Neural progenitor cell (in vitro differentiated cells): Measurements from ENCODE around the gene SLC36A1. TPM values are rescaled to one million over a fixed set of nuclear protein-coding genes. Genes with fewer than 3 reads are reported as not detected.

Experiments used
- DNase-seq: peaks from one replicate; pipeline ENCODE4 v3.0.0-alpha.2; 2016; ENCODE audit warnings: low spot score
- H2AFZ ChIP-seq: fragments of 200-600 bp; sonication (generic); replicated peaks from 2 replicates; pipeline ENCODE4 v1.6.1; 2016; ENCODE audit warnings: antibody characterized with exemption
- H3F3A ChIP-seq: fragments of 200-600 bp; sonication (generic); 2 replicates; pipeline ENCODE4 v1.6.1; 2016; ENCODE audit warnings: antibody characterized with exemption, low read depth
- H3K27ac ChIP-seq: fragments of 200-600 bp; sonication (generic); 2 replicates; pipeline ENCODE4 v1.5.1; 2016; ENCODE audit warnings: mild to moderate bottlenecking
- H3K27me3 ChIP-seq: fragments of 200-600 bp; sonication (generic); 2 replicates; pipeline ENCODE4 v1.6.1; 2016; ENCODE audit warnings: mild to moderate bottlenecking, moderate library complexity
- H3K36me3 ChIP-seq: fragments of 200-600 bp; sonication (generic); 2 replicates; pipeline ENCODE4 v1.5.1; 2016
- H3K4me1 ChIP-seq: fragments of 200-600 bp; sonication (generic); 2 replicates; pipeline ENCODE4 v1.6.1; 2016; ENCODE audit warnings: mixed run types
- H3K4me2 ChIP-seq: fragments of 200-600 bp; sonication (generic); 2 replicates; pipeline ENCODE4 v1.6.1; 2016
- H3K4me3 ChIP-seq: fragments of 200-600 bp; sonication (generic); 2 replicates; pipeline ENCODE4 v1.5.1; 2016
- H3K79me2 ChIP-seq: fragments of 200-600 bp; sonication (generic); 2 replicates; pipeline ENCODE4 v1.6.1; 2016; ENCODE audit warnings: low read depth
- H3K9ac ChIP-seq: fragments of 200-600 bp; sonication (generic); 2 replicates; pipeline ENCODE4 v1.6.1; 2016
- H3K9me3 ChIP-seq: fragments of 200-600 bp; sonication (generic); 2 replicates; pipeline ENCODE4 v1.5.1; 2016; ENCODE audit warnings: low read depth
- H4K20me1 ChIP-seq: fragments of 200-600 bp; sonication (generic); 2 replicates; pipeline ENCODE4 v1.6.1; 2016; ENCODE audit warnings: low read depth
- H3K27ac Mint-ChIP-seq: 3 replicates; pipeline ENCODE4 v1.8.0; 2021; ENCODE audit warnings: mixed read lengths
- H3K27me3 Mint-ChIP-seq: 2 replicates; pipeline ENCODE4 v1.8.0; 2022; ENCODE audit warnings: low read depth, mild to moderate bottlenecking, inconsistent platforms, moderate library complexity, mixed read lengths; ENCODE audit not compliant: insufficient read depth
- H3K36me3 Mint-ChIP-seq: 3 replicates; pipeline ENCODE4 v1.8.0; 2021; ENCODE audit warnings: mixed read lengths
- H3K4me1 Mint-ChIP-seq: 3 replicates; pipeline ENCODE4 v1.8.0; 2021; ENCODE audit warnings: mixed read lengths
- H3K4me3 Mint-ChIP-seq: 3 replicates; pipeline ENCODE4 v1.8.0; 2021; ENCODE audit warnings: mild to moderate bottlenecking, moderate library complexity, mixed read lengths
- H3K9me3 Mint-ChIP-seq: 3 replicates; pipeline ENCODE4 v1.8.0; 2020; ENCODE audit warnings: mixed read lengths
- EZH2 ChIP-seq: fragments of 200-600 bp; sonication (generic); IDR thresholded peaks from 2 replicates; pipeline ENCODE4 v1.6.1; 2017; ENCODE audit warnings: antibody characterized with exemption, mild to moderate bottlenecking, moderate library complexity
- EZH2phosphoT487 ChIP-seq: fragments of 200-600 bp; sonication (generic); IDR thresholded peaks from 2 replicates; pipeline ENCODE4 v1.6.1; 2017; ENCODE audit warnings: antibody characterized with exemption
- total RNA-seq: library from RNA; depleted of rRNA; stranded (reverse); fragments of >200 nt; gene quantifications from 2 replicates; pipeline ENCODE4 v1.2.3, GENCODE V29; 2015; ENCODE audit warnings: low replicate concordance
- TF ChIP-seq, protein P1 (sequence below): fragments of 200-600 bp; sonication (generic); IDR thresholded peaks from 2 replicates; pipeline ENCODE4 v1.5.1; 2017; ENCODE audit warnings: antibody characterized with exemption, mild to moderate bottlenecking

SLC36A1 gene
- total RNA-seq, 1 donor from 2014 or later = 7.8 TPM

DNA sequence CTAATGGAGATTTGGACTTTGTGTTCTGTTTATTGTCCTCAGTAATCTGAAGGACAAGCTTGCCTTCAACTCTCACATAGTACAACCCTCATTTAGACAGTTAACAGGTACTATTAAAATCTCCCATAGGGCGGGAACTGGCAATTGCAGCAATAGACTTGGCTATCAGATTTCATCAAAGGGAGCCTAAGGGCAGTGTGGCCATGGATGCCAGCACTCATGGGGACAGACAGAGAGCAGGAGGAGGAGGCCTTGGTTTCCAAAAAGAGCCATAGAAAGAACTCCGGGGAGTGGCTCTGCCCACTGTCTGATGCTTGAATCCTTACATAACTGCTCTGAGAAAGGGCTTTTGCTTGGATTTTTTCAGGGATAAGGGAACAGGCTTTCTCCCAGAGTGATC lies 6.8 kb downstream of the SLC36A1 start:
- Mint-ChIP-seq H3K27ac (no peak overlapping the region), H3K4me3 (no peak overlapping the region), H3K27me3 (peaks cover 2% of the 10 kb centered on the region), H3K36me3 (no peaks in the 10 kb centered on the region), H3K4me1 (peaks cover 8% of the 10 kb centered on the region), H3K9me3 (no peaks in the 10 kb centered on the region)
- no peak overlapping the region for H3K4me3 ChIP-seq
- no peak for TF ChIP-seq EZH2phosphoT487
- no peak for TF ChIP-seq EZH2
- TF ChIP-seq, protein P1, sequence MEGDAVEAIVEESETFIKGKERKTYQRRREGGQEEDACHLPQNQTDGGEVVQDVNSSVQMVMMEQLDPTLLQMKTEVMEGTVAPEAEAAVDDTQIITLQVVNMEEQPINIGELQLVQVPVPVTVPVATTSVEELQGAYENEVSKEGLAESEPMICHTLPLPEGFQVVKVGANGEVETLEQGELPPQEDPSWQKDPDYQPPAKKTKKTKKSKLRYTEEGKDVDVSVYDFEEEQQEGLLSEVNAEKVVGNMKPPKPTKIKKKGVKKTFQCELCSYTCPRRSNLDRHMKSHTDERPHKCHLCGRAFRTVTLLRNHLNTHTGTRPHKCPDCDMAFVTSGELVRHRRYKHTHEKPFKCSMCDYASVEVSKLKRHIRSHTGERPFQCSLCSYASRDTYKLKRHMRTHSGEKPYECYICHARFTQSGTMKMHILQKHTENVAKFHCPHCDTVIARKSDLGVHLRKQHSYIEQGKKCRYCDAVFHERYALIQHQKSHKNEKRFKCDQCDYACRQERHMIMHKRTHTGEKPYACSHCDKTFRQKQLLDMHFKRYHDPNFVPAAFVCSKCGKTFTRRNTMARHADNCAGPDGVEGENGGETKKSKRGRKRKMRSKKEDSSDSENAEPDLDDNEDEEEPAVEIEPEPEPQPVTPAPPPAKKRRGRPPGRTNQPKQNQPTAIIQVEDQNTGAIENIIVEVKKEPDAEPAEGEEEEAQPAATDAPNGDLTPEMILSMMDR = no peak
- H3K79me2 ChIP-seq = peaks cover 4% of the 10 kb centered on the region
- H3F3A ChIP-seq = no peaks in the 10 kb centered on the region
- H3K4me1 ChIP-seq = peaks cover 7% of the 10 kb centered on the region
- no peak overlapping the region for H2AFZ ChIP-seq
- no peaks in the 10 kb centered on the region for H3K9me3 ChIP-seq
- no peaks in the 10 kb centered on the region for H3K27me3 ChIP-seq
- no peak overlapping the region for H3K9ac ChIP-seq
- H3K36me3 ChIP-seq = no peaks in the 10 kb centered on the region
- H4K20me1 ChIP-seq = no peaks in the 10 kb centered on the region
- no peak overlapping the region for H3K4me2 ChIP-seq
- H3K27ac ChIP-seq = no peak overlapping the region
- DNase-seq = no peak

DNA sequence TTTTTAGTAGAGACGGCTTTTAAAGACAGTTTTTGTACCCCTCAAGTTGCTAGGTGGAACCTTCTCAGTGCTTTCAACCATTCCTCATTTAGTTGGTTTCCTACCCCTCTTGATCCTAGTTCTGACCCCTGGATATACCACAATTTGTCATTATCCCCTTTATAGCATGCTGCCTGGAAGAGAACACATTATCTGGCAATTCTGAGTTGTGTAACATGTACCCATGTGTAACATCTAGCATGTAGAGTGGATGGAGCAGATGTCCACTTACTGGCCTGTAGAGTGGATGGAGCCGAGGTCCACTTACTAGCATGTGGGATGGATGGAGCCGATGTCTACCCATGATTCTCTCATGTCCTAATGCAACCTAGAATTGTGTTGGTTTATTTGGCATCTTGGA lies 7.5 kb downstream of the SLC36A1 start:
- peaks cover 2% of the 10 kb centered on the region for H3K27me3 Mint-ChIP-seq
- Histone ChIP-seq H3F3A (no peaks in the 10 kb centered on the region), H3K9ac (no peak overlapping the region), H3K27me3 (no peaks in the 10 kb centered on the region), H3K4me3 (no peak overlapping the region), H3K36me3 (no peaks in the 10 kb centered on the region), H3K79me2 (peaks cover 3% of the 10 kb centered on the region), H2AFZ (no peak overlapping the region), H3K27ac (no peak overlapping the region), H3K4me2 (no peak overlapping the region), H3K4me1 (peaks cover 3% of the 10 kb centered on the region), H3K9me3 (no peaks in the 10 kb centered on the region), H4K20me1 (no peaks in the 10 kb centered on the region)
- peaks cover 5% of the 10 kb centered on the region for H3K4me1 Mint-ChIP-seq
- H3K36me3 Mint-ChIP-seq = no peaks in the 10 kb centered on the region
- no peak for TF ChIP-seq EZH2
- TF ChIP-seq, protein P1 = no peak
- DNase-seq = no peak
- H3K9me3 Mint-ChIP-seq = no peaks in the 10 kb centered on the region
- H3K27ac Mint-ChIP-seq = no peak overlapping the region
- H3K4me3 Mint-ChIP-seq = no peak overlapping the region

DNA sequence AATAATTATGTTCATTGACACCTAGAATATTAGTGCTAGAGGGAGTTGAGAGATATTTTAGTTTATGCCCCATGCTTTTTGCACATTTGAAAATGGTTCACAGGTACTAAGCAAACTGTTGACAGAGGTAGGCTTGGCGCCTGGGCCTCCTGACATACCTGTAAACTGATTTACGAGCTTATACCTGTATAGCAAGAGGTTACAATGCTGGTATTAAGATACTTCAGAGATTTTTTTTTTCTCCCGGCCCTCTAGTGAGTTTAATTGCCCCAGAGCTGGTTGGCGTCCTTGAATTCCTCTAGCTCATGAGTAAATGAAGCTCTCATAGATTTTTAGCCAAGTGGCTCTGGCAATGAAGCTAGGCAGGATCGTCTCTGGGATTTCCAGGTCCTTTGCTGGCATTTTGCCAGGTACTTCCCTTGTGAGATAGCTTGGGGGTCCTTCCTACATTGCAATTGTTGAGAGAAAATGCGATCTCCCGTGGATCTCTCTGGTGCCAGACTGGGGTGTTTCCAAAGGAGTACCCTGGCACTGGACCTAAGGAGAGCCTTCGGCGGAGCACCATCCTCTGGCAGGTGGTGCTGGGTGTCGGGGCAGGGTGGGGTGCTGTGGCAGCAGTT lies 9.0 kb downstream of the SLC36A1 start:
- Mint-ChIP-seq H3K27ac (no peak overlapping the region), H3K4me1 (peaks cover 5% of the 10 kb centered on the region), H3K9me3 (no peaks in the 10 kb centered on the region), H3K36me3 (no peaks in the 10 kb centered on the region), H3K4me3 (no peak overlapping the region), H3K27me3 (peaks cover 2% of the 10 kb centered on the region)
- Histone ChIP-seq H3K36me3 (no peaks in the 10 kb centered on the region), H3K9ac (no peak overlapping the region), H4K20me1 (no peaks in the 10 kb centered on the region), H3K27me3 (no peaks in the 10 kb centered on the region), H3K27ac (no peak overlapping the region), H3K4me2 (no peak overlapping the region), H3K9me3 (no peaks in the 10 kb centered on the region), H2AFZ (no peak overlapping the region), H3K4me3 (no peak overlapping the region), H3F3A (no peaks in the 10 kb centered on the region), H3K4me1 (peaks cover 3% of the 10 kb centered on the region), H3K79me2 (peaks cover 3% of the 10 kb centered on the region)
- TF ChIP-seq EZH2 = no peak
- TF ChIP-seq, protein P1 = no peak
- no peak for TF ChIP-seq EZH2phosphoT487
- DNase-seq = no peak
